Measurements from ENCODE around the gene FAM98B. TPM values are rescaled to one million over a fixed set of nuclear protein-coding genes. Genes with fewer than 3 reads are reported as not detected.

Gene FAM98B
- total and polyA plus RNA-seq, 2 of the 8 experiments (the other 6 are each of a cell fraction or from before 2014, with no cell fraction given) = 5.9 to 48.4 TPM

DNA sequence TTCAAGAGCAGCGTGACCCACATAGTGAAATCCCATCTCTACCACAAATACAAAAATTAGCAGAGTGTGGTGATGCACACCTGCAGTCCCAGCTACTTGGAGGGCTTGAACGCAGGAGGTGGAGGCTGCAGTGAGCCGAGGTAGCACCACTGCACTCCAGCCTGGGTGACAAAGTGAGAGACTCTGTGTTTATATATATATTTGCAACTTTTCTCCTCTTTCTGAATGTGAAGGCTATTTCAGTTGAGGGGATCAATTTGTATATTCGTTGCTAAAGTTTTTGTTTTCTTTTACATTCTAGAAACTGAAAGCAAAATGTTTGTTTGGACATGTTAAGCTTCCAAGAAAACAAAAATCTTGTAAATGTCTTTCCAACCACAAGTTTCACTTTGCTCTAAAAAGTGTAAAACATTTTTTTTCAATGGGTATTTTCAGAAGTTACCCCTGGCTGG is 29.8 kb upstream of the FAM98B start (continued):
- no peak for TF ChIP-seq RAD21 (IDR thresholded peaks at IDR 0.05 in 1 of 2, conservative IDR thresholded peaks at IDR 0.05 in 1 of 2; ENCODE audit: low read depth in 2 of 2, low read length in 2 of 2)
- no peak for TF ChIP-seq SP4 (IDR thresholded peaks at IDR 0.05; ENCODE audit: low read length)
- no peak for TF ChIP-seq FOSL1 (IDR thresholded peaks at IDR 0.05; ENCODE audit: insufficient read depth, low read depth, low read length)
- no peak for TF ChIP-seq TAF1 (IDR thresholded peaks at IDR 0.05; ENCODE audit: low read depth, low read length)
- no peak for TF ChIP-seq RBBP5 (IDR thresholded peaks at IDR 0.05; ENCODE audit: borderline replicate concordance, low read depth, low read length)
- TF ChIP-seq GABPA (IDR thresholded peaks at IDR 0.05; ENCODE audit: borderline replicate concordance, insufficient read depth, low read length) = no peak
- TF ChIP-seq ASH2L (IDR thresholded peaks at IDR 0.05; ENCODE audit: low read length) = no peak
- no peak for TF ChIP-seq HDAC6 (IDR thresholded peaks at IDR 0.05; ENCODE audit: low read depth, low read length)
